Osteoblast (primary cell): ENCODE measurements around the gene FGF19. TPM values are rescaled to one million over a fixed set of nuclear protein-coding genes. Genes with fewer than 3 reads are reported as not detected.

Experiments used
- DNase-seq: peaks from one replicate; pipeline ENCODE4 v3.0.0; 2011; ENCODE audit warnings: low spot score, mixed read lengths; ENCODE audit not compliant: insufficient read length; ENCODE audit errors: missing footprints
- H2AFZ ChIP-seq: 2 replicates; pipeline ENCODE4 v1.6.0; 2011; ENCODE audit warnings: mild to moderate bottlenecking, low read length
- H3K27ac ChIP-seq: 2 replicates; pipeline ENCODE4 v1.5.1; 2011; ENCODE audit warnings: mild to moderate bottlenecking, low read depth, low read length, moderate library complexity
- H3K27me3 ChIP-seq: 2 replicates; pipeline ENCODE4 v1.6.0; 2012; ENCODE audit warnings: mild to moderate bottlenecking, control low read depth, inconsistent platforms, low read length, moderate library complexity; ENCODE audit not compliant: insufficient read depth
- H3K36me3 ChIP-seq: 2 replicates; pipeline ENCODE4 v1.5.1; 2011; ENCODE audit warnings: mild to moderate bottlenecking, low read length, control low read depth, moderate library complexity; ENCODE audit not compliant: insufficient read depth
- H3K4me1 ChIP-seq: 2 replicates; pipeline ENCODE4 v1.5.1; 2011; ENCODE audit warnings: mild to moderate bottlenecking, low read length, control low read depth, moderate library complexity; ENCODE audit not compliant: insufficient read depth
- H3K4me2 ChIP-seq: 2 replicates; pipeline ENCODE4 v1.6.0; 2011; ENCODE audit warnings: mild to moderate bottlenecking, low read length; ENCODE audit not compliant: insufficient read depth
- H3K4me3 ChIP-seq: fragments of 200-600 bp; sonication (generic); 3 replicates; pipeline ENCODE4 v1.5.1; 2012; ENCODE audit warnings: mild to moderate bottlenecking, low read length, inconsistent platforms; ENCODE audit not compliant: insufficient read depth
- H3K79me2 ChIP-seq: 2 replicates; pipeline ENCODE4 v1.6.0; 2012; ENCODE audit warnings: mild to moderate bottlenecking, low read length, control low read depth, inconsistent platforms; ENCODE audit not compliant: insufficient read depth
- H3K9me3 ChIP-seq: 2 replicates; pipeline ENCODE4 v1.5.1; 2011; ENCODE audit warnings: low read depth, low read length, control low read depth
- H4K20me1 ChIP-seq: 2 replicates; pipeline ENCODE4 v1.6.0; 2012; ENCODE audit warnings: mild to moderate bottlenecking, low read length, control low read depth; ENCODE audit not compliant: insufficient read depth
- CTCF ChIP-seq: IDR thresholded peaks from 2 replicates; pipeline ENCODE4 v1.5.1; 2011; ENCODE audit warnings: mild to moderate bottlenecking, low read depth, low read length, moderate library complexity; ENCODE audit errors: extremely low read depth
- total RNA-seq: library from RNA; depleted of rRNA; stranded (reverse); fragments of >200 nt; gene quantifications from 2 replicates; pipeline ENCODE4 v1.2.3, GENCODE V29; 2012

Gene FGF19
- total RNA-seq, 1 donor, result not detected

GRCh38 chr11:69665669-69666068 is 38.2 kb downstream of the FGF19 start:
- no peak for TF ChIP-seq CTCF
- no peaks in the 10 kb centered on the region for H3K27me3 ChIP-seq
- no peak overlapping the region for H3K4me3 ChIP-seq
- H4K20me1 ChIP-seq, result peaks cover 15% of the 10 kb centered on the region
- no peak for DNase-seq
- peaks cover 23% of the 10 kb centered on the region for H3K79me2 ChIP-seq
- H3K9me3 ChIP-seq, result no peaks in the 10 kb centered on the region
- peaks cover 14% of the 10 kb centered on the region for H3K4me1 ChIP-seq
- H3K4me2 ChIP-seq, result no peak overlapping the region
- H2AFZ ChIP-seq, result no peak overlapping the region
- no peak overlapping the region for H3K27ac ChIP-seq
- H3K36me3 ChIP-seq, result peaks cover 30% of the 10 kb centered on the region

GRCh38 chr11:69664901-69665300 is 38.9 kb downstream of the FGF19 start:
- peaks cover 28% of the 10 kb centered on the region for H3K36me3 ChIP-seq
- no peak overlapping the region for H3K4me2 ChIP-seq
- H3K79me2 ChIP-seq, result peaks cover 21% of the 10 kb centered on the region
- H2AFZ ChIP-seq, result no peak overlapping the region
- no peaks in the 10 kb centered on the region for H3K27me3 ChIP-seq
- no peak for TF ChIP-seq CTCF
- peaks cover 13% of the 10 kb centered on the region for H4K20me1 ChIP-seq
- H3K4me1 ChIP-seq, result peaks cover 11% of the 10 kb centered on the region
- no peak overlapping the region for H3K27ac ChIP-seq
- no peak overlapping the region for H3K4me3 ChIP-seq
- no peaks in the 10 kb centered on the region for H3K9me3 ChIP-seq
- no peak for DNase-seq

- TF ChIP-seq CTCF, result no peak
- no peaks in the 10 kb centered on the region for H3K27me3 ChIP-seq
- H3K9me3 ChIP-seq, result no peaks in the 10 kb centered on the region
- H3K4me3 ChIP-seq, result no peak overlapping the region
- peaks cover 22% of the 10 kb centered on the region for H3K36me3 ChIP-seq
- H2AFZ ChIP-seq, result no peak overlapping the region
- DNase-seq, result peak; percentile 73
- no peak overlapping the region for H3K4me2 ChIP-seq
- no peak overlapping the region for H3K27ac ChIP-seq
- H3K4me1 ChIP-seq, result peaks cover 10% of the 10 kb centered on the region
- H4K20me1 ChIP-seq, result peaks cover 12% of the 10 kb centered on the region
- peaks cover 14% of the 10 kb centered on the region for H3K79me2 ChIP-seq
Observed at GRCh38 chr11:69664103-69664775, 39.6 kb downstream of the FGF19 start.

- peak; percentile 81 for DNase-seq
- Histone ChIP-seq H3K9me3 (no peaks in the 10 kb centered on the region), H4K20me1 (peaks cover 12% of the 10 kb centered on the region), H3K27me3 (no peaks in the 10 kb centered on the region), H3K4me2 (no peak overlapping the region), H3K79me2 (peaks cover 9% of the 10 kb centered on the region), H3K36me3 (peaks cover 18% of the 10 kb centered on the region), H3K4me1 (peaks cover 10% of the 10 kb centered on the region), H3K27ac (no peak overlapping the region), H2AFZ (no peak overlapping the region), H3K4me3 (no peak overlapping the region)
- TF ChIP-seq CTCF, result no peak
Observed at GRCh38 chr11:69663326-69663725, 40.5 kb downstream of the FGF19 start.
